OCI-LY3 (cell line): ENCODE data around the gene CLEC2D.
"Not testable (repeated sequence)": the region's sequence is repeated elsewhere in the genome, so short reads cannot be mapped to it uniquely, and the experiment has no call there.

Source experiments
- H2AFZ ChIP-seq: fragments of 200-600, 300-600 bp; shearing (Covaris generic); 2 replicates; pipeline ENCODE4 v1.6.0; 2014; ENCODE audit warnings: antibody characterized with exemption, low read depth, low read length
- H3K27ac ChIP-seq: fragments of 200-600, 300-600 bp; sonication (generic); 2 replicates; pipeline ENCODE4 v1.5.1; 2014; ENCODE audit warnings: mild to moderate bottlenecking, low read length, moderate library complexity, mixed read lengths
- H3K27me3 ChIP-seq: fragments of 200-600, 300-600 bp; sonication (generic); 2 replicates; pipeline ENCODE4 v1.6.1; 2014; ENCODE audit warnings: low read depth, low read length, mixed read lengths
- H3K36me3 ChIP-seq: fragments of 200-600, 300-600 bp; sonication (generic); replicated peaks from 2 replicates; pipeline ENCODE3; 2014; ENCODE audit warnings: low read depth, low read length, mixed read lengths
- H3K4me1 ChIP-seq: fragments of 300-600, 200-600 bp; sonication (generic); 2 replicates; pipeline ENCODE4 v1.6.1; 2014; ENCODE audit warnings: low read length, mixed read lengths
- H3K4me2 ChIP-seq: fragments of 200-600, 300-600 bp; sonication (generic); 2 replicates; pipeline ENCODE4 v1.6.1; 2014; ENCODE audit warnings: low read length, mixed read lengths
- H3K4me3 ChIP-seq: fragments of 300-600, 200-600 bp; sonication (generic); 2 replicates; pipeline ENCODE4 v1.5.1; 2014; ENCODE audit warnings: antibody characterized with exemption, mild to moderate bottlenecking, low read length, moderate library complexity
- H3K79me2 ChIP-seq: fragments of 300-600, 200-600 bp; shearing (Covaris generic); 2 replicates; pipeline ENCODE4 v1.6.1; 2014; ENCODE audit warnings: mild to moderate bottlenecking, low read length, mixed read lengths
- H3K9ac ChIP-seq: fragments of 300-600, 200-600 bp; shearing (Covaris generic); 2 replicates; pipeline ENCODE4 v1.6.0; 2014; ENCODE audit warnings: mild to moderate bottlenecking, low read length, moderate library complexity
- H3K9me3 ChIP-seq: fragments of 200-600, 300-600 bp; shearing (Covaris generic); 2 replicates; pipeline ENCODE4 v1.6.1; 2014; ENCODE audit warnings: low read length, mixed read lengths; ENCODE audit not compliant: insufficient read depth
- H4K20me1 ChIP-seq: fragments of 200-600, 300-600 bp; sonication (generic); 2 replicates; pipeline ENCODE4 v1.6.1; 2016; ENCODE audit warnings: low read length, mixed read lengths; ENCODE audit not compliant: insufficient read depth
- EZH2phosphoT487 ChIP-seq: fragments of 200-600 bp; shearing (Covaris generic); IDR thresholded peaks from 2 replicates; pipeline ENCODE4 v1.6.1; 2018; ENCODE audit warnings: antibody characterized with exemption, mixed run types, low read depth
- TF ChIP-seq, protein P1 (sequence below): fragments of 200-600, 300-600 bp; sonication (generic); IDR thresholded peaks from 2 replicates; pipeline ENCODE4 v1.5.1; 2014; ENCODE audit warnings: antibody characterized with exemption, low read length, low read depth

Gene CLEC2D

DNA sequence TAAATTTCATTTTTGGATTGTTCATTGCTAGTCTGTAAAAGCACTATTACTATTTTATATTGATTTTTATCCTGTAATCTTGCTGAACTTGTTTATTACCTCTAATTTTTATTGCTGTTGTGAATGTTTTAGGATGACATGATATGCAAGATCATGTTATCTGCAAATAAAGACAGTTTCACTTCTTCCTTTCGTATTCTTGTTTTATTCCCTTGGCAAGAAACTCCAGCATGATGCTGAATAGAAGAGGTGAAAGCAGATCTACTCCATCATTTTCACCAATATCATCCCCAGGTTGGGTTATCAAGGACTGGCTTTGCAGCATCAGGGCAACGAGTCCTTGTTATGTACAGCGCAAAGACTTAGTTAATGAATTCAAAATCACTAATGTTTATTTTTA is 66.1 kb downstream of the CLEC2D start:
- peaks cover 55% of the 10 kb centered on the region for H3K4me1 ChIP-seq
- no peak overlapping the region for H3K9ac ChIP-seq
- H3K9me3 ChIP-seq: no peaks in the 10 kb centered on the region
- no peaks in the 10 kb centered on the region for H3K27me3 ChIP-seq
- no peak overlapping the region for H2AFZ ChIP-seq
- H4K20me1 ChIP-seq: no peaks in the 10 kb centered on the region
- no peak overlapping the region for H3K4me3 ChIP-seq
- H3K27ac ChIP-seq: peak overlapping the region; percentile 28
- peaks cover 11% of the 10 kb centered on the region for H3K36me3 ChIP-seq
- peak overlapping the region; percentile 39; the same call in 1 of the 2 replicates for H3K4me2 ChIP-seq
- TF ChIP-seq, protein P1, sequence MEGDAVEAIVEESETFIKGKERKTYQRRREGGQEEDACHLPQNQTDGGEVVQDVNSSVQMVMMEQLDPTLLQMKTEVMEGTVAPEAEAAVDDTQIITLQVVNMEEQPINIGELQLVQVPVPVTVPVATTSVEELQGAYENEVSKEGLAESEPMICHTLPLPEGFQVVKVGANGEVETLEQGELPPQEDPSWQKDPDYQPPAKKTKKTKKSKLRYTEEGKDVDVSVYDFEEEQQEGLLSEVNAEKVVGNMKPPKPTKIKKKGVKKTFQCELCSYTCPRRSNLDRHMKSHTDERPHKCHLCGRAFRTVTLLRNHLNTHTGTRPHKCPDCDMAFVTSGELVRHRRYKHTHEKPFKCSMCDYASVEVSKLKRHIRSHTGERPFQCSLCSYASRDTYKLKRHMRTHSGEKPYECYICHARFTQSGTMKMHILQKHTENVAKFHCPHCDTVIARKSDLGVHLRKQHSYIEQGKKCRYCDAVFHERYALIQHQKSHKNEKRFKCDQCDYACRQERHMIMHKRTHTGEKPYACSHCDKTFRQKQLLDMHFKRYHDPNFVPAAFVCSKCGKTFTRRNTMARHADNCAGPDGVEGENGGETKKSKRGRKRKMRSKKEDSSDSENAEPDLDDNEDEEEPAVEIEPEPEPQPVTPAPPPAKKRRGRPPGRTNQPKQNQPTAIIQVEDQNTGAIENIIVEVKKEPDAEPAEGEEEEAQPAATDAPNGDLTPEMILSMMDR: no peak
- TF ChIP-seq EZH2phosphoT487: no peak
- peaks cover 84% of the 10 kb centered on the region for H3K79me2 ChIP-seq

DNA sequence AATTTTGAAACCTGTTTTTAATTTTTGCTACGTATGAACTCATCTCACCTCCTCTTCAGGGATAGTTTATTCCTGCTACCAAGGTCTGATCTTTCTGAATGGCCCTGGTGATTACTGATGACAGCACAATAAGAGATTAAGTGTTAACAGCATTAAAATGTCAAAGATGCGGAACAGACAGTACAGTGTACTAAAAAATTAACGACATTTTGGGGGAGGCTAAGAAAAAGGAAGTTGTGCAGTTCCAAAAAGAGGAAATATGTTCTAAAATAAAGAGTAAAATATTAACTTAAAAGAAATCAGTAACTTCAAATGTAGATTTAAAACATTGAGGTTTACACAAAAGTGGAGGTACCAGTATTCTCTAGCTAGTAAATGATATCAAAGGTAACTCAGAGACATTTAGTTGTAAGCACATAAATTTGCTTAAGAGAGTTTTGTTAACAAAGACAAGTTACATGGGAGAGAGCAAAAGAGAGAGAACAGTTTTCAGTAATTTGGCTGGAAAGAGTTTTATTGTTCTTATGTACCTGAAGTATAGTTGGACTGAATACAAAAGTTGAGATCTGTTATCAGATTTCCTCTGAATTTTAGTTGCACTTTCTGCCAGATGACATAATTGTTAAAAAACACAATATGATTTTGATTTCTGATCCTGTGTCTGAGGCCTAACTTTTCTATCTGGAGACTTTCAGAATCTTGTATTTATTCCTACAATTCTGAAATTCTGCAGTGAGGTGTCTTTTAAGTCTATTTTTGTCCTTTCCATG is 67.6 kb downstream of the CLEC2D start:
- Histone ChIP-seq H3K27me3 (no peaks in the 10 kb centered on the region), H3K4me2 (peak overlapping the region; percentile 85), H3K4me1 (peaks cover 70% of the 10 kb centered on the region), H3K9me3 (no peaks in the 10 kb centered on the region), H3K79me2 (peaks cover 78% of the 10 kb centered on the region), H3K4me3 (peak overlapping the region; percentile 66), H3K36me3 (no peaks in the 10 kb centered on the region), H4K20me1 (no peaks in the 10 kb centered on the region), H2AFZ (no peak overlapping the region), H3K27ac (peak overlapping the region; percentile 98), H3K9ac (peak overlapping the region; percentile 77)
- TF ChIP-seq EZH2phosphoT487: no peak
- TF ChIP-seq, protein P1: no peak

DNA sequence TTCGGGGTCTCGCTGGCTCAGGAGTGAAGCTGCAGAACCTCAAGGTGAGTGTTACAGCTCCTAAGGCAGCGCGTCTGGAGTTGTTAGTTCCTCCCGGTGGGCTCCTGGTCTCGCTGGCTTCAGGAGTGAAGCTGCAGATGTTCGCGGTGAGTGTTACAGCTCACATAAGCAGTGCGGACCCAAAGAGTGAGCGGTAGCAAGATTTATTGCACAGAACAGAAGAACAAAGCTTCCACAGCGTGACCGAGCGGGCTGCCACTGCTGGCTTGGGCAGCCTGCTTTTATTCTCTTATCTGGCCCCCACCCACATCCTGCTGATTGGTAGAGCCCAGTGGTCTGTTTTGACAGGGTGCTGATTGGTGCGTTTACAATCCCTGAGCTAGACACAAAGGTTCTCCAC is 69.4 kb downstream of the CLEC2D start:
- H3K27me3 ChIP-seq, H3K9ac ChIP-seq, H2AFZ ChIP-seq, H4K20me1 ChIP-seq, H3K36me3 ChIP-seq, H3K4me3 ChIP-seq, H3K4me2 ChIP-seq, H3K9me3 ChIP-seq: not testable (repeated sequence)
- Histone ChIP-seq H3K79me2 (peaks cover 80% of the 10 kb centered on the region), H3K4me1 (peaks cover 81% of the 10 kb centered on the region), H3K27ac (peak overlapping the region; percentile 98)

DNA sequence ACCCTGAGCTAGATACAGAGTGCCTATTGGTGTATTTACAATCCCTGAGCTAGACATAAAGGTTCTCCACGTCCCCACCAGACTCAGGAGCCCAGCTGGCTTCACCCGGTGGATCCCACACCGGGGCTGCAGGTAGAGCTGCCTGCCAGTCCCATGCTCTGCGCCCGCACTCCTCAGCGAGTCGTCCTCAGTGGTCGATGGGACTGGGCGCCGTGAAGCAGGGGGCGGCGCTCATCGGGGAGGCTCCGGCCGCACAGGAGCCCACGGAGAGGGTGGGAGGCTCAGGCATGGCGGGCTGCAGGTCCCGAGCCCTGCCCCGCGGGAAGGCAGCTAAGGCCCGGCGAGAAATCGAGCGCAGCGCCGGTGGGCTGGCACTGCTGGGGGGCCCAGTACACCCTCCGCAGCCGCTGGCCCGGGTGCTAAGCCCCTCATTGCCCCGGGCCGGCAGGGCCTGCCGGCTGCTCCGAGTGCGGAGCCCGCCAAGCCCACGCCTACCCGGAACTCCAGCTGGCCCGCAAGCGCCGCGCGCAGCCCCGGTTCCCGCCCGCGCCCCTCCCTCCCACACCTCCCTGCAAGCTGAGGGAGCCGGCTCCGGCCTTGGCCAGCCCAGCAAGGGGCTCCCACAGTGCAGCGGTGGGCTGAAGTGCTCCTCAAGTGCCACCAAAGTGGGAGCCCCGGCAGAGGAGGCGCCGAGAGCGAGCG is 70.0 kb downstream of the CLEC2D start:
- not testable (repeated sequence) for H3K4me2 ChIP-seq, H3K27me3 ChIP-seq, H3K36me3 ChIP-seq, H2AFZ ChIP-seq, H3K27ac ChIP-seq, H3K9ac ChIP-seq, H4K20me1 ChIP-seq, H3K4me3 ChIP-seq, H3K9me3 ChIP-seq
- peaks cover 75% of the 10 kb centered on the region for H3K79me2 ChIP-seq
- H3K4me1 ChIP-seq: peaks cover 83% of the 10 kb centered on the region
